Fibroblast of the aortic adventitia (primary cell): Measurements from ENCODE around the gene TRABD2B. TPM values are rescaled to one million over a fixed set of nuclear protein-coding genes. Genes with fewer than 3 reads are reported as not detected.
A peak's percentile ranks its signal among the peaks of the same experiment; 100 is the strongest.

Experiments
- DNase-seq: peaks from one replicate; pipeline ENCODE4 v3.0.0-alpha.2; 2010; ENCODE audit warnings: low read depth
- H3K4me3 ChIP-seq: 2 replicates; pipeline ENCODE4 v1.5.1; 2011; ENCODE audit warnings: low read depth, mild to moderate bottlenecking, control low read depth, low read length, moderate library complexity
- CTCF ChIP-seq: IDR thresholded peaks from 2 replicates; pipeline ENCODE4 v1.5.1; 2011; ENCODE audit warnings: mild to moderate bottlenecking, low read length, control low read depth, inconsistent platforms; ENCODE audit not compliant: insufficient read depth
- total RNA-seq: library from RNA; depleted of rRNA; stranded (reverse); fragments of >200 nt; gene quantifications from 2 replicates; pipeline ENCODE4 v1.2.3, GENCODE V29; 2012; ENCODE audit warnings: low replicate concordance

Gene TRABD2B
- total RNA-seq, 1 donor: under 0.01 TPM

GRCh38 chr1:47745715-47746609, 251.2 kb downstream of the TRABD2B start:
- TF ChIP-seq CTCF: no peak
- H3K4me3 ChIP-seq: no peak overlapping the region
- no peak for DNase-seq

GRCh38 chr1:47742890-47743760, 254.1 kb downstream of the TRABD2B start:
- TF ChIP-seq CTCF: no peak
- no peak overlapping the region for H3K4me3 ChIP-seq
- DNase-seq: no peak

- peak; percentile 80 for TF ChIP-seq CTCF
- H3K4me3 ChIP-seq: no peak overlapping the region
- DNase-seq: peak; percentile 68
Measured at GRCh38 chr1:47738560-47739182, 258.5 kb downstream of the TRABD2B start.

- DNase-seq: no peak
- H3K4me3 ChIP-seq: no peak overlapping the region
- TF ChIP-seq CTCF: no peak
Measured at GRCh38 chr1:47732489-47732888, 264.7 kb downstream of the TRABD2B start.

- H3K4me3 ChIP-seq: no peak overlapping the region
- DNase-seq: no peak
- no peak for TF ChIP-seq CTCF
Measured at GRCh38 chr1:47731730-47732129, 265.5 kb downstream of the TRABD2B start.

- no peak overlapping the region for H3K4me3 ChIP-seq
- DNase-seq: no peak
- TF ChIP-seq CTCF: no peak
Measured at GRCh38 chr1:47729685-47730084, 267.5 kb downstream of the TRABD2B start.
